Choroid plexus epithelial cell (primary cell): ENCODE results near the gene CALHM4.

Source experiments
- DNase-seq: peaks from one replicate; pipeline ENCODE4 v3.0.0-alpha.2; 2010; ENCODE audit warnings: low read depth
- H3K4me3 ChIP-seq: 2 replicates; pipeline ENCODE4 v1.5.1; 2011; ENCODE audit warnings: low read depth, mild to moderate bottlenecking, control low read depth, low read length, moderate library complexity
- CTCF ChIP-seq: conservative IDR thresholded peaks from 2 replicates; pipeline ENCODE4 v1.5.1; 2011; ENCODE audit warnings: low read depth, mild to moderate bottlenecking, control low read depth, inconsistent platforms, low read length, moderate library complexity

Gene CALHM4

DNA sequence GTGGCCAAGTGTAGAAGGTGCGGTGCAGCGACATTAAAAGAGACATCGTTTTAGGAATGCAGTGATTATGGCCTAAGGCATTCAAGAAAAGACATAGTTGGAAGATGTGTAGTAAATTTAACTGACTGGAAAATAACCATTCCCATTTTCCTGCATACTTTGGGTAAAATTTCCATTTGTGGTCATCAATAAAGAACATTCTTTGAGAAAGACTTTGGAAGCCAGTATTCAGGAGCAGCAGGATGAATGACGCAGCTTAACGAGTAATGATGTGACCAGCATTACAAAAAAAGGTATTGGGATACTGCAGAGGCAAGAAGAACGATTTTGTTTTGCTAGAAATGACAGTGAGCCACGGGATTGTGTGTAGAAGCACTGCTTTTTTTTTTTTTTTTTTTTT is 10.8 kb downstream of the CALHM4 start:
- no peak overlapping the region for H3K4me3 ChIP-seq
- DNase-seq = no peak
- no peak for TF ChIP-seq CTCF

DNA sequence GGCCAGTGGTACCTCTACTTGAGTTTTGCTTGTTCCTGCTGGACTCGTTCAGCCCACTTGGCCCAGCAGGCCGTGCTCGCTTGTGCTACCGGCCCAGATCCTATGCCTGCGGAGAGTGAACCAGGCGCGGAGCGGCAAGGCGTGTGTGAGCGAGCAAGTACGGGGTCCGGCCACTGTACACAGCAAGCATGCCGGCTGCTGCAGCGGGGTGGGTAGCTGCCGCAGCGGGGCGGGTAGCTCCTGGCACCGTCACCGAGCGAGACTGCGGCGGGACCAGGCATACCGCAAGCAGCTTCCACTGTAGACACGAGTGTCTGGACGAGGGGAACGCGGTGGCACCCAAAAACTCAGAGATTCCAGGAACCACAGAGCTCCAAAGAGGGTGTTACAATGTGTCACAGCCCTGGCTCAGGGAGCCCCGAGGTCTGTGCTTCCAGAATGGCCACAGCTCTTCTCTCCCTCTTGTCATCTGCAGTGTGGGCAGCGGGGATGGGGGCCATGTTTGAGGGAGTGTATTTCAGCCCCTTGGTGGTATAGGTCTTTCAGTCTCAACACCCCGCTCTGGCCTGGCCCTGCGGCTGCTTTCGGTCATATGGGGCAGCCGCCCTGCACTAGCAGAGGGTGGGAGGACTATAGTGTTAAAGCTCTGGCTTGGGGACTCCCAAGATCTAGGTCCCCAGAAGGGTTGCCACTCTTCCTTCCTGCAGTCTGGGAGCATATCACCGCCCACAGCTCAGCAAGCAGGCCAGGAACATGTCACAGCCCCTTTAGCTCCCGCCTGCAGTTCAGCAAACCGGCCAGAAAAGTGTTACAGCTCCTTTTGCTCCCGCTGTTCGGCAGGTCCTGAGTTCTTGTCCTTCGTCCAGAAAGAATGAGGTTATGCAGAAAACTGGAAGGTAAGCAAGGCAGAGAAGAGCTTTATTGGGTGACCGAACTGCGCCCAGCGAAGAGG is 11.6 kb downstream of the CALHM4 start:
- TF ChIP-seq CTCF = no peak
- H3K4me3 ChIP-seq = peak overlapping the region; percentile 51
- no peak for DNase-seq

DNA sequence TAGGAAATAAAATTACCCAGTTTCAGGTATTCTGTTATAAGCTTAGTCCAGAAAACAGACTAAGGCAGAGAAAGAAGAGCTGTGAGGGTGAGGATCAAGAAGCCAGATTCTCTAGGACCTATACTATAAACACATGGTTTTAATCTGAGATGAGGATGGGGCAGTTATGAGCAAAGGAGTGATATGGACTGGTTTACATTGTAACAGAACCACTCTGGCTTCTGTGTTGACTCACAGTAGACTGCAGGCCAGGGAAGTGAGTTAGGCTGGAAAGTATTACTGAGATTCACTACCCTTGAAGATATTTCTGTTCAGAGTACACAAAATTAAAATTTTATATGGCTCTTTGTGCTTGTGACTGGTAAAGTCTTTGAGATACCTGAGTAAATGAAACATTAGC is 14.6 kb downstream of the CALHM4 start:
- no peak overlapping the region for H3K4me3 ChIP-seq
- no peak for DNase-seq
- no peak for TF ChIP-seq CTCF

DNA sequence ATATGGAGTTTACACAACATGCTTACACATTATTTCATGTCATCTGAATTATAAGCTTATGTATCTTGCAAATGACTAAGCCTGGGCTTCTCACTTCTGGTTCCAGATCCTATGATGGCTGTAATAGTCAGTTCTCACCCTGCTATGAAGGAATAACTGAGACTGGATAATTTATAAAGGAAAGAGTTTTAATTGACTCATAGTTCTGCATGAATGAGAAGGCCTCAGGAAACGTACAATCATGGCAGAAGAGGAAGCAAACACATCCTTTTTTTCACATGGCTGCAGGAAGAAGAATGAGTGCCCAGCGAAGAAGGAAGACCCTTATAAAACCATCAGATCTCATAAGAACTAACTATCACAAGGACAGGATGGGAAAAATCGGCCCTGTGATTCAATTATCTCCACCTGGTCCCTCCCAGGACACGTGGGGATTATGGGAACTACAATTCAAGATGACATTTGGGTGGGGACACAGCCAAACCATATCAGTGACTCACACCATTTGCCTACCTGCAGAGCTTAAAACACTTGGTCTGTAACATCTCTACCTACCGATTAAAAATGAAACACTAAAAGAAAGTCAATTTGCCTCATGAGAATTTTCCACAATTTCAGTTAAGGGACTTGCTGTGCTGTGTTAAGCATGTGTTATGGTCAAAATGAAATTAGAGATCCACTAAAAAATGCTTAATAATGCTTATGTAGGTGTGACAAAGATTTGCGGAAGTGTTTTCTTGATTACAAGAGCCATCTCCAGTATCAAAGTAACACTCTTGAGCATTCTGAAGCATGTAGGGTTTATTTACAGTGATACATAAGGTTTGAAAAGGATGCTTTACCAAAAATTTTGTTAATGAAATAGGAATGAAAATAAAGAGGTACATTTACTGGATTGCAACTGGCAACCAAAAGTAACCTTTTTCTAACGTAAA is 15.5 kb downstream of the CALHM4 start:
- DNase-seq = no peak
- no peak for TF ChIP-seq CTCF

GRCh38 chr6:116570856-116571682 is 17.5 kb downstream of the CALHM4 start, which contains the start of gene RWDD1:
Gene RWDD1, plus strand, starts transcription at chr6:116571504. Its CDS starts 79 bp downstream, at chr6:116571583.
- TF ChIP-seq CTCF = no peak
- peak; percentile 100 for DNase-seq
- H3K4me3 ChIP-seq = peak within 1 kb of the TSS; percentile 98

More for the DNA sequence above, 15.5 kb downstream of the CALHM4 start:
- no peak overlapping the region for H3K4me3 ChIP-seq

DNA sequence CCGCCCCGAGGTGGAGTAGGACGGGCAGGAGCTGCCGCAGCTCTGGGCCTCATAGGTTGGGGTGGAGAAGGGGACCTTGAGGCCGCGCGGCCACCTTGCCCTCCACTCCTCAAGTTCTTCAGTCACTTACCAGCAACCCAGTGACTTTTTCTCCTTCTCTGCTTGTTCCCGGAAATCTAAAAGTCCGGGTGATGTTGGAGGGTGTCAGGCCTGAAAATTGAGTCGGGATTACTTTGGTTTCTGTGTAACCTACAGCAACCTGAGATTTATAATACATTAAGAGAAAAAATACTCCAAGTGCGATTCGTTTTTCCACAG is 18.1 kb downstream of the CALHM4 start:
- DNase-seq = no peak
- TF ChIP-seq CTCF = no peak
- H3K4me3 ChIP-seq = peak overlapping the region; percentile 98
